ENCODE results near the gene AQP12B. TPM values are rescaled to one million over a fixed set of nuclear protein-coding genes. Genes with fewer than 3 reads are reported as not detected.

AQP12B gene
- total and polyA plus RNA-seq, 4 donors = not detected

DNA sequence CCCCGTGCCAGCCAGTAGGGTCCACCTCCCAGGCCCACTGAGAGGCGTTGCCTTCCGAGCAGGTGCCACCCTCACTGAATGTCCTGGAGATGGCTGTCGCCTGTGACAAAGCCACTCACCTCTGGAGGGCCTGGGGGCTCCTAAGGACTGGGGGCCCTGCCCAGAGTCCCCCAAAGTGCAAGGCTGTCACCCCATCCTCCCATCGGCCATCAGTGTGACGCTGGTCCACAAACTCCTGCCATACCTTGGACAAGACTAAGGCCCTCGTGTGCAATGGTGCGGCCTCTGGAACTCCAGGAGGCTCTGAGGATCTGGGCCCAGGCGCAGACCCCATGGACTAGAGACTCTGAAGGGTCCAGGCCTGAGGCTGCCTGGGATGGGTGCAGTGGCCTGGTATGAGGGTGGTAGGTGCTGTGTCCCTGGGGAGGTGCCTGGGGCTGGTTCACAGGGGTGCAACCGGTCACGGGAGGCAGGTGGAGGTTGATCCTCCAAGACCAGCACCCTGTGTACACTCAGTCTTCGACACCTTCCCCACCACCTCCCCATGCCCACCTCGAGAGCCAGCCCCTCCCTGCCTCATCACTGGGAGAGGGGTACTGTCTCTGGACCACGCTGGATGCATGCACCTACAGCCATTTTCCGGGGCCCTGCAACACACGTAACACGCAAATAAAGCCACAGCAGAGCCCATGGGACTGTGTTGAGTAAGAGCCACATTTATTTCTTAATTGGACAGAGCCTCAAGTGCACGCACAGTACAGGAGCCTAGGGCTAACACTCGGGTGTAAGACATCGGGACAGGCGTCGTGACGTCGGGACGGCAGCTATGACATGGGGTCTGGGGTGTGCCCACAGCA is 30.6 kb upstream of the AQP12B start:
- 88% methylated on average over 25 of the region's 25 CpGs for WGBS

DNA sequence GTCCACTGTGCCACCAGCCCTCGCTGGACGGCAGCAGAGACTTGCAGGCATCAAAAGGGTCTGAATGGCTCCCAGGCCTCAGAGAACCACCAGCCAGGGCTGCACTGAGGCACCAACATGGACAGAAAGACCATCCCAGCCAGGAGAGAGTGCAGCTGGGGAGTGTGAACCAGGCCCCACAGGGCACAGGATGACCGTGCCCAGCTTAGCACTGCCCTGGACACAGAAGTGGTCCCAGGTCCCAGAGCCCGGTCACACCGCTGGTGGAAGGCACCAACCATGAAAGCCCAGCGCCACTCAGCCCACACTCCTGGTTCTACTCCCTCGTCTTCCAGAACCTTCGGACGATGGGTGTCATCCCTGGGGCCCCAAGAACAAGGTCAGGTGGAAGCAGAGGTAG is 29.4 kb upstream of the AQP12B start:
- Histone ChIP-seq H3K27ac (ENCODE audit: low read depth in 1 of 2, low read length in 2 of 2) (no peak overlapping the region), H3K4me1 (ENCODE audit: control insufficient read depth in 4 of 4, insufficient read depth in 4 of 4, low read length in 3 of 4) (no peaks in the 10 kb centered on the region), H3K27me3 (ENCODE audit: control insufficient read depth in 4 of 4, insufficient read depth in 4 of 4, low read length in 3 of 4) (peaks cover 0 to 3% (median 0%) of the 10 kb centered on the region in 4 donors), H3K4me3 (ENCODE audit: low read depth in 1 of 3, low read length in 3 of 3) (no peak overlapping the region), H3K9me3 (ENCODE audit: control insufficient read depth in 4 of 4, low read length in 3 of 4) (no peaks in the 10 kb centered on the region), H3K9ac (ENCODE audit: low read depth in 1 of 2, low read length in 2 of 2) (no peak overlapping the region), H3K36me3 (ENCODE audit: control insufficient read depth in 4 of 4, insufficient read depth in 3 of 4, low read depth in 1 of 4, low read length in 3 of 4) (no peaks in the 10 kb centered on the region)
- DNase-seq (ENCODE audit: low spot score) = no peak
- TF ChIP-seq, protein P1, sequence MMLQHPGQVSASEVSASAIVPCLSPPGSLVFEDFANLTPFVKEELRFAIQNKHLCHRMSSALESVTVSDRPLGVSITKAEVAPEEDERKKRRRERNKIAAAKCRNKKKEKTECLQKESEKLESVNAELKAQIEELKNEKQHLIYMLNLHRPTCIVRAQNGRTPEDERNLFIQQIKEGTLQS (IDR thresholded peaks at IDR 0.05) = no peak
- TF ChIP-seq FOXA1 (IDR thresholded peaks at IDR 0.05) (no peak), JUND (IDR thresholded peaks at IDR 0.05) (no peak), NR2F2 (IDR thresholded peaks at IDR 0.05) (no peak), RXRA (IDR thresholded peaks at IDR 0.05) (no peak), GABPA (IDR thresholded peaks at IDR 0.05 in 1 of 2, conservative IDR thresholded peaks at IDR 0.05 in 1 of 2) (no peak), RAD21 (IDR thresholded peaks at IDR 0.05) (no peak), HNF4A (conservative IDR thresholded peaks at IDR 0.05) (no peak), YY1 (IDR thresholded peaks at IDR 0.05) (no peak)
- TF ChIP-seq, protein P2, sequence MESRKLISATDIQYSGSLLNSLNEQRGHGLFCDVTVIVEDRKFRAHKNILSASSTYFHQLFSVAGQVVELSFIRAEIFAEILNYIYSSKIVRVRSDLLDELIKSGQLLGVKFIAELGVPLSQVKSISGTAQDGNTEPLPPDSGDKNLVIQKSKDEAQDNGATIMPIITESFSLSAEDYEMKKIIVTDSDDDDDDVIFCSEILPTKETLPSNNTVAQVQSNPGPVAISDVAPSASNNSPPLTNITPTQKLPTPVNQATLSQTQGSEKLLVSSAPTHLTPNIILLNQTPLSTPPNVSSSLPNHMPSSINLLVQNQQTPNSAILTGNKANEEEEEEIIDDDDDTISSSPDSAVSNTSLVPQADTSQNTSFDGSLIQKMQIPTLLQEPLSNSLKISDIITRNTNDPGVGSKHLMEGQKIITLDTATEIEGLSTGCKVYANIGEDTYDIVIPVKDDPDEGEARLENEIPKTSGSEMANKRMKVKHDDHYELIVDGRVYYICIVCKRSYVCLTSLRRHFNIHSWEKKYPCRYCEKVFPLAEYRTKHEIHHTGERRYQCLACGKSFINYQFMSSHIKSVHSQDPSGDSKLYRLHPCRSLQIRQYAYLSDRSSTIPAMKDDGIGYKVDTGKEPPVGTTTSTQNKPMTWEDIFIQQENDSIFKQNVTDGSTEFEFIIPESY (IDR thresholded peaks at IDR 0.05) = no peak
- TF ChIP-seq, protein P3, sequence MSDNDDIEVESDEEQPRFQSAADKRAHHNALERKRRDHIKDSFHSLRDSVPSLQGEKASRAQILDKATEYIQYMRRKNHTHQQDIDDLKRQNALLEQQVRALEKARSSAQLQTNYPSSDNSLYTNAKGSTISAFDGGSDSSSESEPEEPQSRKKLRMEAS (IDR thresholded peaks at IDR 0.05) = no peak
- TF ChIP-seq, protein P4, sequence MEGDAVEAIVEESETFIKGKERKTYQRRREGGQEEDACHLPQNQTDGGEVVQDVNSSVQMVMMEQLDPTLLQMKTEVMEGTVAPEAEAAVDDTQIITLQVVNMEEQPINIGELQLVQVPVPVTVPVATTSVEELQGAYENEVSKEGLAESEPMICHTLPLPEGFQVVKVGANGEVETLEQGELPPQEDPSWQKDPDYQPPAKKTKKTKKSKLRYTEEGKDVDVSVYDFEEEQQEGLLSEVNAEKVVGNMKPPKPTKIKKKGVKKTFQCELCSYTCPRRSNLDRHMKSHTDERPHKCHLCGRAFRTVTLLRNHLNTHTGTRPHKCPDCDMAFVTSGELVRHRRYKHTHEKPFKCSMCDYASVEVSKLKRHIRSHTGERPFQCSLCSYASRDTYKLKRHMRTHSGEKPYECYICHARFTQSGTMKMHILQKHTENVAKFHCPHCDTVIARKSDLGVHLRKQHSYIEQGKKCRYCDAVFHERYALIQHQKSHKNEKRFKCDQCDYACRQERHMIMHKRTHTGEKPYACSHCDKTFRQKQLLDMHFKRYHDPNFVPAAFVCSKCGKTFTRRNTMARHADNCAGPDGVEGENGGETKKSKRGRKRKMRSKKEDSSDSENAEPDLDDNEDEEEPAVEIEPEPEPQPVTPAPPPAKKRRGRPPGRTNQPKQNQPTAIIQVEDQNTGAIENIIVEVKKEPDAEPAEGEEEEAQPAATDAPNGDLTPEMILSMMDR (IDR thresholded peaks at IDR 0.05; ENCODE audit: low read depth, low read length, missing input control) = no peak
- 93% methylated on average over 9 of the region's 9 CpGs for WGBS

More for the DNA sequence above, 30.6 kb upstream of the AQP12B start:
- H3K4me3 ChIP-seq (ENCODE audit: low read depth in 1 of 3, low read length in 3 of 3) = no peak overlapping the region
- H3K9me3 ChIP-seq (ENCODE audit: control insufficient read depth in 4 of 4, low read length in 3 of 4) = no peaks in the 10 kb centered on the region
- no peak overlapping the region for H3K9ac ChIP-seq (ENCODE audit: low read depth in 1 of 2, low read length in 2 of 2)
- TF ChIP-seq, protein P1 (IDR thresholded peaks at IDR 0.05) = no peak
- TF ChIP-seq JUND (IDR thresholded peaks at IDR 0.05) (no peak), HNF4A (conservative IDR thresholded peaks at IDR 0.05) (no peak)
- H3K27me3 ChIP-seq (ENCODE audit: control insufficient read depth in 4 of 4, insufficient read depth in 4 of 4, low read length in 3 of 4) = no peaks in the 10 kb centered on the region
- no peaks in the 10 kb centered on the region for H3K4me1 ChIP-seq (ENCODE audit: control insufficient read depth in 4 of 4, insufficient read depth in 4 of 4, low read length in 3 of 4)
- H3K36me3 ChIP-seq (ENCODE audit: control insufficient read depth in 4 of 4, insufficient read depth in 3 of 4, low read depth in 1 of 4, low read length in 3 of 4) = no peaks in the 10 kb centered on the region
- no peak overlapping the region for H3K27ac ChIP-seq (ENCODE audit: low read depth in 1 of 2, low read length in 2 of 2)
- DNase-seq (ENCODE audit: low spot score) = no peak

All from liver (tissue), 9 donors.